Loucy (cell line): ENCODE measurements around the gene NPHP4.

Source experiments
- H2AFZ ChIP-seq: fragments of 200-600 bp; sonication (generic); 2 replicates; pipeline ENCODE4 v1.6.0; 2016; ENCODE audit warnings: antibody characterized with exemption, mild to moderate bottlenecking, low read length, moderate library complexity
- H3F3A ChIP-seq: fragments of 200-600 bp; 2 replicates; pipeline ENCODE4 v1.6.0; 2016; ENCODE audit warnings: antibody characterized with exemption, low read depth, mild to moderate bottlenecking
- H3K27me3 ChIP-seq: fragments of 200-600 bp; sonication (generic); 2 replicates; pipeline ENCODE4 v1.6.1; 2014; ENCODE audit warnings: low read length, mild to moderate bottlenecking; ENCODE audit not compliant: insufficient read depth, poor library complexity, severe bottlenecking
- H3K36me3 ChIP-seq: fragments of 200-600 bp; sonication (generic); 2 replicates; pipeline ENCODE4 v1.6.1; 2016; ENCODE audit warnings: low read length; ENCODE audit not compliant: insufficient read depth
- H3K4me1 ChIP-seq: fragments of 200-600 bp; sonication (generic); 2 replicates; pipeline ENCODE4 v1.5.1; 2014; ENCODE audit warnings: low read length, mild to moderate bottlenecking; ENCODE audit not compliant: insufficient read depth, poor library complexity, severe bottlenecking
- H3K4me2 ChIP-seq: fragments of 200-600 bp; sonication (generic); 2 replicates; pipeline ENCODE4 v1.6.0; 2014; ENCODE audit warnings: antibody characterized with exemption, low read length, low read depth, mild to moderate bottlenecking; ENCODE audit not compliant: poor library complexity, severe bottlenecking
- H3K4me3 ChIP-seq: fragments of 200-600 bp; sonication (generic); 2 replicates; pipeline ENCODE4 v1.5.1; 2014; ENCODE audit warnings: low read length, mild to moderate bottlenecking, mixed read lengths; ENCODE audit not compliant: poor library complexity, severe bottlenecking
- H3K79me2 ChIP-seq: fragments of 200-600 bp; sonication (generic); 2 replicates; pipeline ENCODE4 v1.6.1; 2014; ENCODE audit warnings: low read length; ENCODE audit not compliant: insufficient read depth
- H3K9ac ChIP-seq: fragments of 200-600 bp; sonication (generic); 2 replicates; pipeline ENCODE4 v1.6.0; 2014; ENCODE audit warnings: mild to moderate bottlenecking, low read depth, low read length, moderate library complexity; ENCODE audit not compliant: poor library complexity, severe bottlenecking
- H3K9me2 ChIP-seq: fragments of 200-600 bp; sonication (generic); replicated peaks from 2 replicates; pipeline ENCODE4 v1.6.1; 2016; ENCODE audit warnings: low read depth, low read length, mixed read lengths
- H3K9me3 ChIP-seq: fragments of 200-600 bp; sonication (generic); 2 replicates; pipeline ENCODE4 v1.6.1; 2014; ENCODE audit warnings: mild to moderate bottlenecking, antibody characterized with exemption, low read length, low read depth; ENCODE audit not compliant: insufficient read depth
- H4K20me1 ChIP-seq: fragments of 200-600 bp; sonication (generic); 2 replicates; pipeline ENCODE4 v1.6.0; 2014; ENCODE audit warnings: antibody characterized with exemption, low read length, mild to moderate bottlenecking; ENCODE audit not compliant: insufficient read depth, poor library complexity, severe bottlenecking
- CTCF ChIP-seq: fragments of 200-600 bp; sonication (generic); conservative IDR thresholded peaks from 2 replicates; pipeline ENCODE4 v1.5.1; 2014; ENCODE audit warnings: mild to moderate bottlenecking, antibody characterized with exemption, low read length
- EZH2phosphoT487 ChIP-seq: fragments of 200-600 bp; IDR thresholded peaks from 2 replicates; pipeline ENCODE4 v1.6.1; 2018; ENCODE audit warnings: antibody characterized with exemption, mild to moderate bottlenecking, moderate library complexity, borderline replicate concordance

Gene NPHP4

GRCh38 chr1:5883129-5884048 lies 108.8 kb downstream of the NPHP4 start:
- Histone ChIP-seq H3K4me2 (no peak overlapping the region), H2AFZ (no peak overlapping the region), H3F3A (no peaks in the 10 kb centered on the region), H3K4me1 (no peaks in the 10 kb centered on the region), H4K20me1 (no peaks in the 10 kb centered on the region), H3K9me2 (no peaks in the 10 kb centered on the region), H3K4me3 (no peak overlapping the region), H3K79me2 (no peaks in the 10 kb centered on the region), H3K36me3 (peaks cover 10% of the 10 kb centered on the region; the same call in 1 of the 2 replicates), H3K9me3 (no peaks in the 10 kb centered on the region), H3K9ac (no peak overlapping the region), H3K27me3 (no peaks in the 10 kb centered on the region)
- TF ChIP-seq CTCF: no peak
- no peak for TF ChIP-seq EZH2phosphoT487

- Histone ChIP-seq H3K79me2 (no peaks in the 10 kb centered on the region), H3K4me1 (no peaks in the 10 kb centered on the region), H3K9ac (no peak overlapping the region), H2AFZ (no peak overlapping the region), H3F3A (no peaks in the 10 kb centered on the region), H3K27me3 (no peaks in the 10 kb centered on the region), H3K4me3 (no peak overlapping the region), H3K4me2 (no peak overlapping the region), H3K9me3 (no peaks in the 10 kb centered on the region), H3K9me2 (no peaks in the 10 kb centered on the region), H4K20me1 (no peaks in the 10 kb centered on the region), H3K36me3 (peaks cover 10% of the 10 kb centered on the region; the same call in 1 of the 2 replicates)
- TF ChIP-seq EZH2phosphoT487 (no peak), CTCF (no peak)
These were observed 109.7 kb downstream of the NPHP4 start for GRCh38 chr1:5882367-5883128.

DNA sequence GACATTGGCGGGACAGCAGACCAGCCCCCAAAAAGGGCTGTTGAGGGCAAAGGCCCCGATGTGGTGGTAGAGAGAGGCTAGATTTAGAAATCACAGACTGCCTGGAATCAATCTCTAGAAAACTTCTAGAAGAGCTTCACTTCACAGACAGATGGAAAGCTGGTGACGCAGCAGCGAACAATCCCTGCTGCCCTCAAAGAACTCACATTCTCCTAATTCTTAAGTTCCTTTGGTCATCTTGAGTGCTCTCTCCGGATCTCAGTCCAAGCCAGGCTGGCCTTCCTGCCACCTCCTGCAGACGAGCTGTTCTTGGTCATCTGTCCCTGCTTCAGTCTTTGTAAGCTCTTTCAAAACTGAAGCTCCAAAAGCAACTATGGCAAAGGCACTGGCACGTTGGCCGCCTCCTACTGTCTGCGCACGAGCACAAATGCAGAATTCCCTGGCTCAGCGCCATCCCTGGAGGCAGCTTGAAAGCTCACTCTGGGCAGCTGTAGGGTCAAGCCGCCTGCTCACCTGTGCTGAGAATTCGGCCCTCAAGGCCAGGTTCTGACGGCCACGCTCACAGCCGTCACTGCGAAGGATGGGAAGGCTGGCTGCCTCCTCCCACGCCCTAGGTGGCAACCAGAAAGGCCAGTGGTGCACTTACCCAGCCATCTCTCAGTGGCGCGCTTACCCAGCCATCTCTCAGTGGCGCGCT lies 110.6 kb downstream of the NPHP4 start:
- no peaks in the 10 kb centered on the region for H3K4me1 ChIP-seq
- no peak overlapping the region for H3K9ac ChIP-seq
- no peaks in the 10 kb centered on the region for H3K79me2 ChIP-seq
- H2AFZ ChIP-seq: no peak overlapping the region
- H3F3A ChIP-seq: no peaks in the 10 kb centered on the region
- no peak overlapping the region for H3K4me2 ChIP-seq
- H3K9me2 ChIP-seq: no peaks in the 10 kb centered on the region
- no peaks in the 10 kb centered on the region for H3K9me3 ChIP-seq
- H3K4me3 ChIP-seq: no peak overlapping the region
- peaks cover 10% of the 10 kb centered on the region; the same call in 1 of the 2 replicates for H3K36me3 ChIP-seq
- TF ChIP-seq CTCF: no peak
- no peak for TF ChIP-seq EZH2phosphoT487
- no peaks in the 10 kb centered on the region for H4K20me1 ChIP-seq
- H3K27me3 ChIP-seq: no peaks in the 10 kb centered on the region
